HCT116 (cell line): ENCODE results near the gene CLIP4. TPM values are rescaled to one million over a fixed set of nuclear protein-coding genes. Genes with fewer than 3 reads are reported as not detected.

Experiments
- ATAC-seq: fragments of 200-7000 bp; cut with Tn5 transposase; 2 replicates; pipeline ENCODE4 v1.9.1; 2020; ENCODE audit warnings: mild to moderate bottlenecking, moderate library complexity
- BruUV-seq: library from RNA; stranded (reverse); fragments of 400-500 nt; replicated peaks from 2 replicates; lab custom pipeline; 2021; lab: Mats Ljungman, UMichigan
- CTCF ChIA-PET: fragments of 300-600 bp; sonication (Branson Sonifier 250); formaldehyde crosslinking; loops from one replicate; lab custom pipeline; 2021; ENCODE audit warnings: antibody characterized with exemption; lab: Charles Lee
- POLR2A ChIA-PET: fragments of 300-600, 350-600 bp; sonication (Branson Sonifier 250); formaldehyde crosslinking; loops from one replicate; lab custom pipeline; 2021; ENCODE audit warnings: antibody characterized with exemption; lab: Charles Lee
- RAD21 ChIA-PET, 2 experiments: fragments of 300-600 bp; sonication (Branson Sonifier 250); formaldehyde crosslinking; loops; one replicate each; lab custom pipeline; 2023; ENCODE audit warnings: low total read pairs in 2 of 2; ENCODE audit not compliant: uncharacterized antibody in 2 of 2, unreplicated experiment in 2 of 2, low non-redundant PET in 1 of 2; lab: Charles Lee
- DNase-seq: peaks from one replicate; pipeline ENCODE4 v3.0.0-alpha.2; 2010; ENCODE audit warnings: low read depth, low spot score
- H2AFZ ChIP-seq: fragments of 200-600 bp; shearing (Covaris generic), sonication (generic); 2 replicates; pipeline ENCODE4 v1.6.1; 2017; ENCODE audit warnings: low read depth, mixed run types, mixed read lengths, antibody characterized with exemption, low read length; ENCODE audit not compliant: poor library complexity, severe bottlenecking
- H3K27ac ChIP-seq: 2 replicates; pipeline ENCODE4 v1.5.1; 2012; ENCODE audit warnings: low read depth, low read length
- H3K27me3 ChIP-seq: fragments of 200-600 bp; sonication (generic); 2 replicates; pipeline ENCODE4 v1.6.1; 2016; ENCODE audit warnings: mixed run types, low read length, mixed read lengths; ENCODE audit not compliant: insufficient read depth
- H3K36me3 ChIP-seq, 2 experiments: fragments of 200-500 bp in 1 of 2; fragments of 200-600 bp in 1 of 2; sonication (Bioruptor generic) in 1 of 2; sonication (generic) in 1 of 2; 2 replicates each; pipeline versions ENCODE4 v1.5.1 to v1.6.1; 2014 to 2016; ENCODE audit warnings: low read length in 2 of 2, inconsistent platforms in 1 of 2, mixed read lengths in 1 of 2, mixed run types in 1 of 2; ENCODE audit not compliant: insufficient read depth in 2 of 2, control insufficient read depth in 1 of 2
- H3K4me1 ChIP-seq, 2 experiments: fragments of 200-600 bp in 1 of 2; sonication (generic) in 1 of 2; 2 replicates each; pipeline versions ENCODE4 v1.5.1 to v1.6.1; 2012 to 2017; ENCODE audit warnings: low read length in 2 of 2, inconsistent platforms in 1 of 2, mild to moderate bottlenecking in 1 of 2, mixed read lengths in 1 of 2, mixed run types in 1 of 2, moderate library complexity in 1 of 2; ENCODE audit not compliant: insufficient read depth in 2 of 2, control insufficient read depth in 1 of 2
- H3K4me2 ChIP-seq: fragments of 200-600 bp; sonication (generic); 2 replicates; pipeline ENCODE4 v1.6.1; 2017; ENCODE audit warnings: mixed run types, low read length, mixed read lengths
- H3K4me3 ChIP-seq, 2 experiments: fragments of 200-600 bp in 1 of 2; sonication (generic) in 1 of 2; replicated peaks in 1 of 2; 2 replicates each; pipeline ENCODE4 v1.5.1; 2011 to 2016; ENCODE audit warnings: low read length in 2 of 2, control low read depth in 1 of 2, low read depth in 1 of 2, mild to moderate bottlenecking in 1 of 2, mixed read lengths in 1 of 2, mixed run types in 1 of 2
- H3K79me2 ChIP-seq: fragments of 200-600 bp; sonication (generic); 2 replicates; pipeline ENCODE4 v1.6.1; 2017; ENCODE audit warnings: mild to moderate bottlenecking, mixed run types, low read length, moderate library complexity, mixed read lengths; ENCODE audit not compliant: insufficient read depth
- H3K9ac ChIP-seq: fragments of 200-600 bp; sonication (generic); 2 replicates; pipeline ENCODE4 v1.6.1; 2016; ENCODE audit warnings: low read length, mixed read lengths
- H3K9me2 ChIP-seq: fragments of 200-600 bp; sonication (generic), shearing (Covaris generic); 2 replicates; pipeline ENCODE4 v1.6.1; 2017; ENCODE audit warnings: mixed run types, mild to moderate bottlenecking, moderate library complexity; ENCODE audit not compliant: insufficient read depth
- H3K9me3 ChIP-seq, 2 experiments: fragments of 200-500 bp in 1 of 2; fragments of 200-600 bp in 1 of 2; sonication (Bioruptor generic) in 1 of 2; sonication (generic) in 1 of 2; 2 replicates each; pipeline ENCODE4 v1.6.1; 2014 to 2017; ENCODE audit warnings: low read length in 2 of 2, mixed read lengths in 2 of 2, inconsistent platforms in 1 of 2, low read depth in 1 of 2, mild to moderate bottlenecking in 1 of 2, mixed run types in 1 of 2, moderate library complexity in 1 of 2; ENCODE audit not compliant: control insufficient read depth in 1 of 2, insufficient read depth in 1 of 2
- H4K20me1 ChIP-seq: fragments of 200-600 bp; sonication (generic), shearing (Covaris generic); 2 replicates; pipeline ENCODE4 v1.6.1; 2017; ENCODE audit warnings: mixed run types, mild to moderate bottlenecking, moderate library complexity; ENCODE audit not compliant: insufficient read depth
- ATF3 ChIP-seq: IDR thresholded peaks from 2 replicates; pipeline ENCODE4 v1.6.1; 2012
- CBX3 ChIP-seq: IDR thresholded peaks from 2 replicates; pipeline ENCODE4 v1.6.1; 2012; ENCODE audit warnings: low read depth
- EGR1 ChIP-seq: IDR thresholded peaks from 2 replicates; pipeline ENCODE4 v1.6.1; 2012; ENCODE audit warnings: low read depth
- ELF1 ChIP-seq: IDR thresholded peaks from 2 replicates; pipeline ENCODE4 v1.6.1; 2012; ENCODE audit warnings: low read depth, borderline replicate concordance
- EZH2 ChIP-seq: fragments of 200-600 bp; sonication (generic); IDR thresholded peaks from 2 replicates; pipeline ENCODE4 v1.6.1; 2017; ENCODE audit warnings: antibody characterized with exemption, mixed run types
- EZH2phosphoT487 ChIP-seq: fragments of 200-600 bp; IDR thresholded peaks from 2 replicates; pipeline ENCODE4 v1.6.1; 2018; ENCODE audit warnings: antibody characterized with exemption, borderline replicate concordance
- FOSL1 ChIP-seq: IDR thresholded peaks from 2 replicates; pipeline ENCODE4 v1.6.1; 2012; ENCODE audit warnings: low read depth
- POLR2A ChIP-seq: IDR thresholded peaks from 2 replicates; pipeline ENCODE4 v1.7.0; 2011; ENCODE audit warnings: borderline replicate concordance; ENCODE audit not compliant: insufficient read depth, insufficient read length; ENCODE audit errors: extremely low read depth
- POLR2AphosphoS5 ChIP-seq: IDR thresholded peaks from 2 replicates; pipeline ENCODE4 v1.6.1; 2011; ENCODE audit warnings: mild to moderate bottlenecking, low read depth, low read length, moderate library complexity
- SP1 ChIP-seq: IDR thresholded peaks from 2 replicates; pipeline ENCODE4 v1.6.1; 2012; ENCODE audit warnings: low read depth
- TCF7L2 ChIP-seq: IDR thresholded peaks from 2 replicates; pipeline ENCODE4 v1.7.0; 2011; ENCODE audit warnings: borderline replicate concordance, inconsistent platforms; ENCODE audit not compliant: insufficient read depth, insufficient read length; ENCODE audit errors: extremely low read depth
- YY1 ChIP-seq: IDR thresholded peaks from 2 replicates; pipeline ENCODE4 v1.6.1; 2011; ENCODE audit warnings: low read length, low read depth, moderate library complexity, mild to moderate bottlenecking; ENCODE audit not compliant: insufficient replicate concordance; ENCODE audit errors: extremely low read depth
- ZFX ChIP-seq: fragments of 450-650 bp; IDR thresholded peaks from 2 replicates; pipeline ENCODE4 v1.6.1; 2017
- ZNF274 ChIP-seq: fragments of 200-500 bp; sonication (Bioruptor generic); IDR thresholded peaks from 2 replicates; pipeline ENCODE4 v1.6.1; 2014; ENCODE audit warnings: mild to moderate bottlenecking, low read depth, low read length, inconsistent platforms
- intact Hi-C: fragments of 100-400 bp; cut with micrococcal nuclease; formaldehyde crosslinking; loops from 2 replicates; pipeline ENCODE4 v1.10.0; 2022
- total RNA-seq: library from RNA; stranded (reverse); gene quantifications from one replicate; pipeline ENCODE4 v1.2.1, GENCODE V29; 2021; ENCODE audit not compliant: unreplicated experiment
- TF ChIP-seq, protein P1 (sequence below): IDR thresholded peaks from 2 replicates; pipeline ENCODE4 v1.6.1; 2012
- TF ChIP-seq, protein P2 (sequence below): IDR thresholded peaks from 2 replicates; pipeline ENCODE4 v1.6.1; 2012; ENCODE audit warnings: low read depth

The CLIP4 gene
- total RNA-seq, 1 experiment from 2014 or later: 27.8 TPM

- BruUV-seq: no TSS peak
- no peaks in the 10 kb centered on the region for H3K9me2 ChIP-seq
- H3K4me1 ChIP-seq: no peaks in the 10 kb centered on the region
- H3K36me3 ChIP-seq: no peaks in the 10 kb centered on the region
- TF ChIP-seq, protein P1, sequence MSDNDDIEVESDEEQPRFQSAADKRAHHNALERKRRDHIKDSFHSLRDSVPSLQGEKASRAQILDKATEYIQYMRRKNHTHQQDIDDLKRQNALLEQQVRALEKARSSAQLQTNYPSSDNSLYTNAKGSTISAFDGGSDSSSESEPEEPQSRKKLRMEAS: no peak
- TF ChIP-seq TCF7L2: no peak
- TF ChIP-seq ZFX: no peak
- no peak for TF ChIP-seq EZH2phosphoT487
- no peak for TF ChIP-seq EGR1
- no peak for TF ChIP-seq ATF3
- TF ChIP-seq FOSL1: no peak
- TF ChIP-seq ELF1: no peak
- TF ChIP-seq EZH2: no peak
- TF ChIP-seq, protein P2, sequence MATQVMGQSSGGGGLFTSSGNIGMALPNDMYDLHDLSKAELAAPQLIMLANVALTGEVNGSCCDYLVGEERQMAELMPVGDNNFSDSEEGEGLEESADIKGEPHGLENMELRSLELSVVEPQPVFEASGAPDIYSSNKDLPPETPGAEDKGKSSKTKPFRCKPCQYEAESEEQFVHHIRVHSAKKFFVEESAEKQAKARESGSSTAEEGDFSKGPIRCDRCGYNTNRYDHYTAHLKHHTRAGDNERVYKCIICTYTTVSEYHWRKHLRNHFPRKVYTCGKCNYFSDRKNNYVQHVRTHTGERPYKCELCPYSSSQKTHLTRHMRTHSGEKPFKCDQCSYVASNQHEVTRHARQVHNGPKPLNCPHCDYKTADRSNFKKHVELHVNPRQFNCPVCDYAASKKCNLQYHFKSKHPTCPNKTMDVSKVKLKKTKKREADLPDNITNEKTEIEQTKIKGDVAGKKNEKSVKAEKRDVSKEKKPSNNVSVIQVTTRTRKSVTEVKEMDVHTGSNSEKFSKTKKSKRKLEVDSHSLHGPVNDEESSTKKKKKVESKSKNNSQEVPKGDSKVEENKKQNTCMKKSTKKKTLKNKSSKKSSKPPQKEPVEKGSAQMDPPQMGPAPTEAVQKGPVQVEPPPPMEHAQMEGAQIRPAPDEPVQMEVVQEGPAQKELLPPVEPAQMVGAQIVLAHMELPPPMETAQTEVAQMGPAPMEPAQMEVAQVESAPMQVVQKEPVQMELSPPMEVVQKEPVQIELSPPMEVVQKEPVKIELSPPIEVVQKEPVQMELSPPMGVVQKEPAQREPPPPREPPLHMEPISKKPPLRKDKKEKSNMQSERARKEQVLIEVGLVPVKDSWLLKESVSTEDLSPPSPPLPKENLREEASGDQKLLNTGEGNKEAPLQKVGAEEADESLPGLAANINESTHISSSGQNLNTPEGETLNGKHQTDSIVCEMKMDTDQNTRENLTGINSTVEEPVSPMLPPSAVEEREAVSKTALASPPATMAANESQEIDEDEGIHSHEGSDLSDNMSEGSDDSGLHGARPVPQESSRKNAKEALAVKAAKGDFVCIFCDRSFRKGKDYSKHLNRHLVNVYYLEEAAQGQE: no peak
- no peak for TF ChIP-seq CBX3
- no peak for TF ChIP-seq SP1
- no peak for TF ChIP-seq YY1
- TF ChIP-seq POLR2AphosphoS5: no peak
- no peak for TF ChIP-seq ZNF274
- no peak for TF ChIP-seq POLR2A
- H3K4me2 ChIP-seq: no peak overlapping the region
- H3K79me2 ChIP-seq: no peaks in the 10 kb centered on the region
- H3K9me3 ChIP-seq: no peaks in the 10 kb centered on the region
- no peak overlapping the region for H2AFZ ChIP-seq
- no peak for DNase-seq
- ChIA-PET POLR2A (no interaction called here), RAD21 (no interaction called here), CTCF (no interaction called here)
- no peaks in the 10 kb centered on the region for H4K20me1 ChIP-seq
- no peak overlapping the region for H3K27ac ChIP-seq
- peaks cover 31% of the 10 kb centered on the region; the same call in 1 of the 2 replicates for H3K27me3 ChIP-seq
- H3K9ac ChIP-seq: no peak overlapping the region
- ATAC-seq: no peak
- no peak overlapping the region for H3K4me3 ChIP-seq
- intact Hi-C loops: loop anchor here (5.0 kb wide), 2 partner anchors 97 to 837 kb away; no protein-coding TSS in a partner anchor
Measured at GRCh38 chr2:29235411-29235810, 120.2 kb downstream of the CLIP4 start.
